Tibial artery (tissue), 4 donors: ENCODE measurements around the gene SND1.

Source experiments
- DNase-seq, 2 donors: peaks; one replicate each; pipeline ENCODE4 v3.0.0-alpha.2; 2019
- H3K27ac ChIP-seq, 2 donors: fragments of 200-600 bp; sonication (generic) in 1 of 2; 1 replicate in 1 of 2; 2 replicates in 1 of 2; pipeline ENCODE4 v1.5.1; 2018 to 2019; ENCODE audit warnings: mild to moderate bottlenecking in 1 of 2
- H3K27me3 ChIP-seq, 2 donors: fragments of 200-600 bp; sonication (generic) in 1 of 2; one replicate each; pipeline versions ENCODE4 v1.5.1 to v1.6.0; 2016 to 2019
- H3K36me3 ChIP-seq, 3 donors: fragments of 200-600 bp; sonication (generic) in 2 of 3; one replicate each; pipeline ENCODE4 v1.5.1; 2016 to 2019; ENCODE audit warnings: mild to moderate bottlenecking in 2 of 3
- H3K4me1 ChIP-seq, 4 donors: fragments of 200-600 bp; sonication (generic) in 2 of 4; 1 replicate in 3 of 4; 2 replicates in 1 of 4; pipeline ENCODE4 v1.5.1; 2016 to 2019
- H3K4me3 ChIP-seq, 2 donors: fragments of 200-600 bp; sonication (generic) in 1 of 2; 1 replicate in 1 of 2; 2 replicates in 1 of 2; pipeline ENCODE4 v1.5.1; 2018 to 2019; ENCODE audit warnings: mild to moderate bottlenecking in 2 of 2
- H3K9me3 ChIP-seq, 3 donors: fragments of 200-600 bp; sonication (generic) in 1 of 3; one replicate each; pipeline ENCODE4 v1.5.1; 2016 to 2019
- CTCF ChIP-seq, 2 experiments: fragments of 200-600 bp in 1 of 2; fragments of 450-650 bp in 1 of 2; IDR thresholded peaks; one replicate each; pipeline ENCODE4 v1.5.1; 2017 to 2019; ENCODE audit warnings: antibody characterized with exemption in 2 of 2, mild to moderate bottlenecking in 1 of 2, moderate library complexity in 1 of 2
- intact Hi-C: fragments of 100-400 bp; cut with DNase I; formaldehyde crosslinking; loops from one replicate; pipeline ENCODE4 v1.15.0; 2023; ENCODE audit warnings: low total_unique reads

SND1 gene

GRCh38 chr7:128011131-128011661 lies 359.2 kb downstream of the SND1 start:
- Histone ChIP-seq H3K36me3 (peaks cover 0 to 7% (median 0%) of the 10 kb centered on the region in 3 donors), H3K4me1 (no peaks in the 10 kb centered on the region), H3K4me3 (no peak overlapping the region), H3K27me3 (no peaks in the 10 kb centered on the region), H3K9me3 (no peaks in the 10 kb centered on the region), H3K27ac (no peak overlapping the region)
- intact Hi-C loops = no loop called here
- DNase-seq = no peak
- no peak for TF ChIP-seq CTCF (IDR thresholded peaks at IDR 0.05)

GRCh38 chr7:128014811-128015210 lies 362.8 kb downstream of the SND1 start:
- intact Hi-C loops = no loop called here
- DNase-seq = no peak
- H3K4me1 ChIP-seq = no peaks in the 10 kb centered on the region

GRCh38 chr7:128017460-128017859 lies 365.5 kb downstream of the SND1 start:
- H3K36me3 ChIP-seq = peaks cover 0 to 16% (median 12%) of the 10 kb centered on the region in 3 donors
- TF ChIP-seq CTCF (IDR thresholded peaks at IDR 0.05) = no peak
- no peak overlapping the region for H3K27ac ChIP-seq
- no peaks in the 10 kb centered on the region for H3K4me1 ChIP-seq
- no peaks in the 10 kb centered on the region for H3K9me3 ChIP-seq
- DNase-seq = no peak
- intact Hi-C loops = no loop called here
- H3K27me3 ChIP-seq = no peaks in the 10 kb centered on the region
- no peak overlapping the region for H3K4me3 ChIP-seq

More at GRCh38 chr7:128014811-128015210, 362.8 kb downstream of the SND1 start:
- Histone ChIP-seq H3K27ac (no peak overlapping the region), H3K36me3 (peaks cover 0 to 7% (median 2%) of the 10 kb centered on the region in 3 donors), H3K9me3 (no peaks in the 10 kb centered on the region), H3K27me3 (no peaks in the 10 kb centered on the region), H3K4me3 (no peak overlapping the region)
- no peak for TF ChIP-seq CTCF (IDR thresholded peaks at IDR 0.05)

- no peaks in the 10 kb centered on the region for H3K9me3 ChIP-seq
- TF ChIP-seq CTCF (IDR thresholded peaks at IDR 0.05) = no peak
- H3K36me3 ChIP-seq = peaks cover 0 to 16% (median 9%) of the 10 kb centered on the region in 3 donors
- DNase-seq = no peak
- no peaks in the 10 kb centered on the region for H3K4me1 ChIP-seq
- intact Hi-C loops = no loop called here
- no peak overlapping the region for H3K4me3 ChIP-seq
- H3K27me3 ChIP-seq = no peaks in the 10 kb centered on the region
- H3K27ac ChIP-seq = no peak overlapping the region
These were observed 366.2 kb downstream of the SND1 start for GRCh38 chr7:128017862-128018845.

- Histone ChIP-seq H3K4me1 (no peaks in the 10 kb centered on the region), H3K27ac (no peak overlapping the region), H3K9me3 (no peaks in the 10 kb centered on the region), H3K27me3 (no peaks in the 10 kb centered on the region), H3K4me3 (no peak overlapping the region), H3K36me3 (peaks cover 0 to 16% (median 9%) of the 10 kb centered on the region in 3 donors)
- TF ChIP-seq CTCF (IDR thresholded peaks at IDR 0.05) = no peak
- DNase-seq = no peak
- intact Hi-C loops = no loop called here
These were observed 367.3 kb downstream of the SND1 start for GRCh38 chr7:128019288-128019687.
